Left cardiac atrium (tissue), 4 donors: ENCODE data around the gene WDPCP. TPM values are rescaled to one million over a fixed set of nuclear protein-coding genes. Genes with fewer than 3 reads are reported as not detected.
"Not testable (repeated sequence)": the region's sequence is repeated elsewhere in the genome, so short reads cannot be mapped to it uniquely, and the experiment has no call there.

ENCODE experiments used
- ATAC-seq, 2 donors: fragments of 200-7000 bp; cut with Tn5 transposase; one replicate each; pipeline ENCODE4 v1.9.1; 2020; ENCODE audit warnings: mild to moderate bottlenecking in 2 of 2, moderate library complexity in 2 of 2
- DNase-seq: peaks from one replicate; pipeline ENCODE4 v3.0.0-alpha.2; 2020
- intact Hi-C, 2 donors: fragments of 100-400 bp; cut with DNase I; formaldehyde crosslinking; loops; one replicate each; pipeline versions ENCODE4 v1.14.1 to v1.15.1; 2022 to 2023
- total RNA-seq, 2 donors: library from RNA; stranded (reverse); fragmentation: NEBNext Ultra II Directional; extraction: Animal tissue kit (Norgen Biotek cat#: 25700); gene quantifications; one replicate each; pipeline ENCODE4 v1.2.1, GENCODE V29; 2021
- donor health status: DM: no; HTN: yes; CAD: no.
- donor health status: DM: no; HTN: yes; CAD: no; lungs with severe emphysema.
- donor health status: DM: yes; HTN: yes; CAD: no.
- donor health status: Dilated cardiomyopathy.

WDPCP gene
- total RNA-seq, 2 donors from 2014 or later = 12.4 to 13.9 TPM

- ATAC-seq (no peak), DNase-seq (no peak)
- intact Hi-C loops = no loop called here
These were observed 395.1 kb downstream of the WDPCP start for GRCh38 chr2:63192889-63193774.

DNA sequence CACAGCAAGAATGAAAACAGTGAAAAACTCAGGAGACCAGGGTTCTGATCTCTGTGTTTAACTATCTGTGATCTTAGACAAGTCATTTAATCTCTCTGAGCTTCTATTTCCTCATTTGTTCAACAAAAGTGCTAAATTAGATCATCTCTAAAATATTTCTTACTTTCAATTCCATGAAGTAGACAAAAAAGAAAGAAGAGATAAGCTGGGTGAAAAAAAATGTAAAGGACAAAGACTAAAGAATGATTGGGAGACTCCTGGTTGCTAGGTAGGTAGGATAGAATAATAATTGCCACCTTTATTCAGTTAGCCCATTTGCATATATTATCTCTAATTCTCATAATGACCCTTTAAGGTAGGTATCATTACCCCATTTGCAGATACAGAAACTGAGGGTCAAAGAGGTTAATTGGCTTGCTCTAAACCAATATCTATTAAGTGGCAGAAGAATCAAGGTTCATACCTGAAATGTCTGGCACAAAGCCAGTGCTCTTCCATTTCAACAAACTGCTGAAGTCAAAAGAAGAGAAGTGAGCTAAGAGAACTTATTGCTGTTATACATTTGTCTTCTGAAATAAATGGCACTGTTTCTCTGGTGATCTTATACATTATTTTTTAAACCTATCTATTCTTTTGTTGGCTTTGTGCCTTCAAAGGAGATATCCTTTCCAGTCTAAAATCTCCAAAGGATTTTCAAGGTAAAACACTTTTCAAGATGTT, 395.9 kb downstream of the WDPCP start:
- intact Hi-C loops = no loop called here
- ATAC-seq (no peak), DNase-seq (no peak)

GRCh38 chr2:63189026-63189425, 399.3 kb downstream of the WDPCP start:
- intact Hi-C loops = no loop called here

GRCh38 chr2:63186331-63186730, 401.9 kb downstream of the WDPCP start:
- DNase-seq (no peak), ATAC-seq (no peak)
- intact Hi-C loops = no loop called here

More at GRCh38 chr2:63189026-63189425, 399.3 kb downstream of the WDPCP start:
- ATAC-seq (no peak), DNase-seq (no peak)

DNA sequence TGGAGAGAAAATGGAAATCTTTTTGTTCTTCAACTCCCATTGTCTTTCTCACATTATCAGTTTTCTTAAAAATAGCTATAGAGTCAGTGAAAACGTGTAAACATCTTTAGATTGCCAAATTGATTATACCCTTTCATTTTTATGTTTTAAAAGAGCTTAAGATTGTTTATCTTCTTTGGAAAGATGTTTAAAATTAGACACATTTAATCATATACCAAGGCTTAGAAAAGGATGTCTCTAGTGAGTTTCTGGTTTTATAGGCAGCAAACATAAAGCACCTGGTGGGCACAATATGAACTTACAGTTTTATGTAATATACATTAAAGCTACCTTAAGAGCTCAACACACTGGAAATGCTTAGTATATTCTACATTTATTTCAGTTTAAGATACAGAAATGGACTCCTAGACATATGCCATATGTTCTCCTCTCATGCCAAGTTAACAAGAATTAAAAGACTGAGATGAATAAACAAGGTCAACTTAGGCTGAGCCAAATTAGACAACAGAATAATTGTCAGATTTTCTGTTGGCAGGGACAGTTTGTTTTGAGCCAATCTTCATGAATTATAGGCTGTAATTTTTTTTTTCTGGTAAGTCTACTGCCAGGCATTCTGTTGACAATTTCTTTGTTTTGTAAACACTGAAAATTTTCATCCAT, 425.0 kb downstream of the WDPCP start:
- ATAC-seq = no peak
- intact Hi-C loops = no loop called here
- DNase-seq = no peak

DNA sequence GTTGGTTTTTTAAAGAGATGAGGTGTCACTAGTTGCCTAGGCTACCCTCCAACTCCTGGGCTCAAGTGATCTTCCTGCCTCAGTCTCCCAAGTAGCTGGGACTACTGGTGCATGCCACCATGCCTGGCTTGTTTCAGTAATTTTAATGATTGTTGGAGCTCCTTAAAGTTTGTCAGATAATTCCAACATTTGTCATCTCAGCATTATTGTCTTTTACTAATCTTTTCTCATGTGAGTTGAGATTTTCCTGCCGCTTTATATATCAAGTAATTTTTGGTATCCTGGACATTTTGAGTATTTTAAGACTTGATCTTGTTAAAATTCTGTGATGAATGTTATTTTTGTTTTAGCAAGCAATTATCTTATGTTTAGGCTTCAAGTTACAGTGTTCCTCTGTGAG, 429.0 kb downstream of the WDPCP start:
- intact Hi-C loops = no loop called here
- no peak for DNase-seq
- no peak for ATAC-seq

- ATAC-seq, intact Hi-C loops, DNase-seq: not testable (repeated sequence)
These were observed 451.6 kb downstream of the WDPCP start for GRCh38 chr2:63136683-63137082.

- intact Hi-C loops = no loop called here
- no peak for ATAC-seq
- no peak for DNase-seq
These were observed 456.3 kb downstream of the WDPCP start for GRCh38 chr2:63132020-63132419.

DNA sequence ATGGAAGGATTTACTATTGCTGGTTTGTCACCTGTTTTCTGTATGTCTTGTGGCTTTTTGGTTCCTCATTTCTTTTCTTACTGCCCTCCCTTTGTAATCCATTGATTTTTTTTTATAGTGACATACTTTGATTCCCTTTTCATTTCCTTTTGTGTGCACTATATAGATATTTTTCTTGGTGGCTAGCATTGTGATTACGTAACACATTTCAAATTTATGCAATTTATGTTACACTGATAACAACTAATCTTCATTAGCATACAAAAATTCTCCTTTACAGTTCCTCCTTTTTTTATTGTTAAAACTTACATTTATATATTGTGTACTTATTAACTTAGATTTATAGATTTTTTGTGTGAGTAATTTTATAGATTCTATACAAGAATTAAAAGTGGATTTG, 457.1 kb downstream of the WDPCP start:
- intact Hi-C loops = no loop called here
- ATAC-seq (no peak), DNase-seq (no peak)

DNA sequence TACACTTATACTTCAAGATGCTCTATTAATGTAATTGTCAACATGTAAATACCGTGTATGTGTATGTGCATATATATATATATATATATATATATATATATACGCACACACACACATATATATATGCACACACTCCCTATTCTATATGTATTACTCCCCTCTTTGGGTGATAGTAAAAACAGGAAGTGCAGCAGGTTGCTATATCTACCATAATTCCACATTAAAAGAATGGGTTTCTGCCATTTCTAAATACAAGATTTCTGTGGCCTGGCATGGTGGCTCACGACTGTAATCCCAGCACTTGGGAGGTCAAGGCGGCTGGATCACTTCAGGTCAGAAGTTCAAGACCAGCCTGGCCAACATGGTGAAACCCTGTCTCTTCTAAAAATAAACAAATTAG, 460.7 kb downstream of the WDPCP start:
- ATAC-seq (no peak), DNase-seq (no peak)
- intact Hi-C loops = no loop called here

- ATAC-seq = no peak
- DNase-seq = no peak
- intact Hi-C loops = no loop called here
These were observed 463.4 kb downstream of the WDPCP start for GRCh38 chr2:63124850-63125249.

DNA sequence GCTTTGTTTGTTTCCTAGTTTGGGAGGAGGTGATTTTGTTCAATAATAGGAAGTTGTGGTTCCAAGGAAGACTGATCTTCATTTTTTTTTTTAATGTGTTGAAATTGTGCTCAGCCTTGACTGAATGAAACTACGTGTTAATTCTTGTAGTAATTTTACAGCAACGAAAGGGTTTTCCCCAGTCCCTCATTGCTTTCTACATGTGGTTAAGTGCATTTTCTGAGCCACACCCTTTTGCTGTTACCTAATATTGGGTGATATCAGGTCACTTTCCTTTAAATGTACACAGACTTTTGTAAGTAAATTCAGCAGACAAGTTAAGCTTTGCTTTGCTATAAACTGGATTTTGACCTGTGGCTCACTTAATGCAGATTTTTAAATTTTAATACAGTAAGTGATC, 464.1 kb downstream of the WDPCP start:
- DNase-seq (no peak), ATAC-seq (no peak)
- intact Hi-C loops = no loop called here

DNA sequence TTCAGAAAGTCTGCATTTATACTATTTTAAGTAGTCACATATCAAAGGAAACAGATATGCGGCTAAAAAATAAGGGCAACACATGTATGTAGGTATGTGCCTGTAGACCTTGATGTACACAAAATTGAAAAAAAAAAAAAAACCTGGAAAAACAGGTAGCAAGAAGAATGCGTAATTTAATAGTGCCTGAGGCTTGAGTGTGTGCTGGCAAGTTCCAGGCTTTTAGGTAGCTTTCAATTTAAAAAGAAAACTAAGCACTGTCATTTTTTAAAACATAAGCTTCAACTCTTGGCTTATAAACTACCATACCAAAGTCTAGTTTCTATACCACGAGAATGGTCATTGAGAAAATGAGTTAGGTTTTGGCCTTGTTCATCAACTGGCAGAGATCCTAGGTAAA, 465.4 kb downstream of the WDPCP start:
- ATAC-seq = no peak
- intact Hi-C loops = no loop called here
- DNase-seq = no peak

DNA sequence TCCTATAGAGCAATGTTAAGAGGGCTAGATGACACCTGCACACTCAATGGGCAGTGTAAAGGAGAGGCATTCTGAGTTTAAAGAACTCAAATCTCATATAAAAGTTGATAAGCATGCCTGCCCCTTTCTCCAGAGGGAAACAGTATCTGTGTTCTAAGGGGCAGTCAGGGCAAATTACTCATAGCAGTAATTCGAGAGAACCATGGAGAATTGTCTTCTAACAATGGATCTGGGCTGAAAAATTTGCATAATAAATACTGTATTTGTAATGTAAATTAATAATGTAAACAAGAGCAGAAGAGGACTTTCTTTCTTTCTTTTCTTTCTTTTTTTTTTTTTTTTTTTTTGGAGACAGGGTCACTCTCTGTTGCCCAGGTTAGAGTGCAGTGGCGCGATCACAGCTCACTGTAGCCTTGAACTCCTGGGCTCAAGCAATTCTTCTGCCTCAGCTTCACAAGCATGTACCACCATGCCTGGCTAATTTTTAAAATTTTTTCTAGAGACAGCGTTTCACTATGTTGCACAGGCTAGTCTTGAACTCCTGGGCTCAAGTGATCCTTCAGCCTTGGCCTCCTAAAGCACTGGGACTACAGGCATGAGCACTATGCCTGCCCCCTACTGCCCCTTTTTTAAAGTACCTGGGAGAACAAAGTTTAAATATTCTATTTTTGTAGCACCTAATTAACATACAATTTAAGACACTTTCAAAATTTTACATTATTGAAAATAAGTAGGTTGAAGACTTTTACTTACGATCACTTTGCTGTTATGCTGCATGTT, 467.0 kb downstream of the WDPCP start:
- intact Hi-C loops = no loop called here
- ATAC-seq (no peak), DNase-seq (no peak)

GRCh38 chr2:63118821-63119220, 469.5 kb downstream of the WDPCP start:
- ATAC-seq = no peak
- intact Hi-C loops = no loop called here
- DNase-seq = no peak

GRCh38 chr2:63104482-63104881, 483.8 kb downstream of the WDPCP start:
- ATAC-seq = no peak
- intact Hi-C loops = no loop called here

DNA sequence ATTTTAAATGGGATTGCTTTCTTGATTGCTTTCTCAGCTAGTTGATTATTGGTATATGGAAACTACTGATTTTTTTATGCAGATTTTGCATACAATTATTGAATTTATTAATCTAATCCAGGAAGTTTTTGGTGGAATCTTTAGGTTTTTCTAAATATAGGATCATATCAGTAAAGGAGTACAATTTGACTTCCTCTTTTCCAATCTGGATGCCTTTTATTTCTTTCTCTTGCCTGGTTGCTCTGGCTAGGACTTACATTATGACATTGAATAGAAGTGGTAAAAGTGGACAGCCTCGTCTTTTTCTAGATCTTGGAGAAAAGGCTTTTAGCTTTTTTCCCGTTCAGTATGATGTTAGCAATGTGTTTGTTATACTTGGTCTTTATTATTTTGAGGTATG, 486.3 kb downstream of the WDPCP start:
- no peak for ATAC-seq

More at GRCh38 chr2:63104482-63104881, 483.8 kb downstream of the WDPCP start:
- DNase-seq = no peak

DNA sequence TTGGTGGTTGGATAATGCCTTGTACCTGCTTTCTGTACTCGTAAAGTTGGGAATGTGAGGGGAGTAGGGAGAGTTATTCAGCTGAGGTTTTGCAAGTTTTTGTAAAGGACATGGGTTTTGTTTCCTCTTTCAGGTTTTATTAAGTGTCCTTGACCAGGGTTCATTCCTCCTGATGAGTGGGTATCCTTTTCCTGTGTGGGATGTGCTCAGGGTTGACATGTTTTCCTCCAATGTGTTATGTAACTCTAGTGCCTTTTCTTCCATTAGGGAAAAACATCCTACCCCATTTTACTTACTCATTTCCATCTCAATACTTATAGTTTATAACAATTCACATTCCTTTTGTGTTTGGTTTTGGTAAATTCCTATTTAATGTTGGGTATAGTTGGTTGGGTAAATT, 489.2 kb downstream of the WDPCP start:
- ATAC-seq = no peak
- intact Hi-C loops = no loop called here

More for the DNA sequence above, 486.3 kb downstream of the WDPCP start:
- intact Hi-C loops = no loop called here
- DNase-seq = no peak

DNA sequence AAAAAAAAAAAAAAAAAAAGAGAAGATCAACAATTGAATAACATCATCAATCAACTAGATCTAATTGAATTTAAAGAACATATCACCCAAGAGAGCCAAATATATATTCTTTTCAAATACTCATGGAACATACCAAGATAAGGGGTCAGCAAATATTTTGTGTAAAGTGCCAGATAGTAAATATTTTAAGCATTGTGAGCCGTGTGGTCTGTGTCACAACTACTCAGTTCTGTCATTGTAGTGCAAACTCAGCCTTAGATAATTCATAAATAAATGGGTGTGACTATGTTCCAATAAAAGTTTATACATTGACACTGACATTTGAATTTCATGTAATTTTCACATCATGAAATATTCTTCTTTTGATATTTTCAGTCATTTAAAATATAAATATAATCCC, 491.8 kb downstream of the WDPCP start:
- DNase-seq (no peak), ATAC-seq (no peak)
- intact Hi-C loops = no loop called here

More for the DNA sequence above, 489.2 kb downstream of the WDPCP start:
- no peak for DNase-seq
